Smooth muscle cell of the umbilical artery (primary cell): ENCODE measurements around the gene IL1F10. TPM values are rescaled to one million over a fixed set of nuclear protein-coding genes. Genes with fewer than 3 reads are reported as not detected.

Experiments
- total RNA-seq: library from RNA; depleted of rRNA; stranded (reverse); fragments of >200 nt; gene quantifications from 2 replicates; pipeline ENCODE4 v1.2.3, GENCODE V29; 2014

IL1F10 gene
- total RNA-seq, result not detected in 2 replicates

GRCh38 chr2:113067681-113068080 lies at the start of gene IL1F10:
Gene IL1F10, plus strand, starts transcription at chr2:113067970. Its CDS starts 4,769 bp downstream, at chr2:113072739.

GRCh38 chr2:113052396-113052917 lies 15.3 kb upstream of the IL1F10 start, which contains the start of gene IL36B:
Gene IL36B, minus strand, starts transcription at chr2:113052867.

GRCh38 chr2:113058998-113059960 lies 8.5 kb upstream of the IL1F10 start, which contains the start of gene IL36RN:
Gene IL36RN, plus strand, starts transcription at chr2:113059198. Its CDS starts 241 bp downstream, at chr2:113059439.

Other genes with a start within 250 kb of the IL1F10 start
- 159 and 281 TPM in 2 replicates for gene IL1B, start 231.2 kb upstream of the IL1F10 start, total RNA-seq
- not detected in 2 replicates for gene IL37, start 156.8 kb upstream of the IL1F10 start, total RNA-seq
- gene IL36G, start 90.0 kb upstream of the IL1F10 start, total RNA-seq, result not detected in 2 replicates
- not detected in 2 replicates for gene IL36A, start 62.5 kb upstream of the IL1F10 start, total RNA-seq
- gene IL36B, start 15.1 kb upstream of the IL1F10 start, total RNA-seq, result not detected in 2 replicates
- not detected in 2 replicates for gene IL36RN, start 8.8 kb upstream of the IL1F10 start, total RNA-seq
- not detected in 2 replicates for gene IL1RN, start 59.6 kb downstream of the IL1F10 start, total RNA-seq
- gene PSD4, start 106.0 kb downstream of the IL1F10 start, total RNA-seq, result 1.2 and 1.8 TPM in 2 replicates
- 0.30 and 0.65 TPM in 2 replicates for gene PAX8, start 211.0 kb downstream of the IL1F10 start, total RNA-seq